ENCODE results near the gene TNC. TPM values are rescaled to one million over a fixed set of nuclear protein-coding genes. Genes with fewer than 3 reads are reported as not detected.

The TNC gene
- total RNA-seq, 1 donor from 2014 or later, result 1.5 TPM

- Mint-ChIP-seq H3K9me3 (no peaks in the 10 kb centered on the region), H3K27me3 (ENCODE audit: low read depth) (peaks cover 1% of the 10 kb centered on the region), H3K4me1 (ENCODE audit: low read depth) (no peaks in the 10 kb centered on the region), H3K27ac (no peak overlapping the region), H3K4me3 (ENCODE audit: low read depth) (no peak overlapping the region), H3K36me3 (ENCODE audit: low read depth) (no peaks in the 10 kb centered on the region)
- no peak for DNase-seq (ENCODE audit: low spot score)
- intact Hi-C loops (cut with micrococcal nuclease), result no loop called here
Observed at GRCh38 chr9:115084709-115085108, 33.2 kb downstream of the TNC start.

GRCh38 chr9:115084157-115084556 lies 33.8 kb downstream of the TNC start:
- DNase-seq (ENCODE audit: low spot score), result no peak
- H3K36me3 Mint-ChIP-seq (ENCODE audit: low read depth), result no peaks in the 10 kb centered on the region
- H3K4me3 Mint-ChIP-seq (ENCODE audit: low read depth), result no peak overlapping the region
- no peaks in the 10 kb centered on the region for H3K9me3 Mint-ChIP-seq
- peaks cover 1% of the 10 kb centered on the region for H3K27me3 Mint-ChIP-seq (ENCODE audit: low read depth)
- no peak overlapping the region for H3K27ac Mint-ChIP-seq
- no peaks in the 10 kb centered on the region for H3K4me1 Mint-ChIP-seq (ENCODE audit: low read depth)
- intact Hi-C loops (cut with micrococcal nuclease), result no loop called here

GRCh38 chr9:115080242-115080641 lies 37.7 kb downstream of the TNC start:
- H3K4me3 Mint-ChIP-seq (ENCODE audit: low read depth), result no peak overlapping the region
- H3K4me1 Mint-ChIP-seq (ENCODE audit: low read depth), result no peaks in the 10 kb centered on the region
- peaks cover 1% of the 10 kb centered on the region for H3K27me3 Mint-ChIP-seq (ENCODE audit: low read depth)
- intact Hi-C loops (cut with micrococcal nuclease), result no loop called here
- H3K9me3 Mint-ChIP-seq, result no peaks in the 10 kb centered on the region
- no peak for DNase-seq (ENCODE audit: low spot score)
- H3K27ac Mint-ChIP-seq, result no peak overlapping the region
- no peaks in the 10 kb centered on the region for H3K36me3 Mint-ChIP-seq (ENCODE audit: low read depth)

DNA sequence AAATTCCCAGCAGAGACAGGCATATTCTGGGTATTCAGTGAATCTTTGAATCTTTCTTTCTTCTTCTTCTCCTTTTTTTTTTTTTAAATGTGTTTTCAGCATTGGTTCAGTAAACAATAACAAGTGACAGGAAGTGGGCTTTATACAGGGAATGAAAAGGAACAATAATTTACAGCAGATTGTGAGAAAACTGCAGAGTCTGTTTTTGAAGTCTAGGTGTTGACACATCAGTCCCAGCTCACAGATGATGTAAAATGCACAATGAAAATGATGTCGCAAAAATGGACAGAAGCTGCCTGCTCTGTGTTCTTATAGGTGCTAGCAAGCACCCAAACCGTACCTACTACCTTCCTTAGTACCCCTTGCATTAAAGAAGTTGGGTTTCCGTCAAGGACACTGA lies 38.8 kb downstream of the TNC start:
- Mint-ChIP-seq H3K4me3 (ENCODE audit: low read depth) (no peak overlapping the region), H3K27ac (no peak overlapping the region), H3K36me3 (ENCODE audit: low read depth) (no peaks in the 10 kb centered on the region), H3K27me3 (ENCODE audit: low read depth) (peaks cover 1% of the 10 kb centered on the region), H3K9me3 (no peaks in the 10 kb centered on the region), H3K4me1 (ENCODE audit: low read depth) (no peaks in the 10 kb centered on the region)
- no peak for DNase-seq (ENCODE audit: low spot score)
- intact Hi-C loops (cut with micrococcal nuclease), result no loop called here

GRCh38 chr9:115073456-115073855 lies 44.5 kb downstream of the TNC start:
- Mint-ChIP-seq H3K27me3 (ENCODE audit: low read depth) (peaks cover 8% of the 10 kb centered on the region), H3K36me3 (ENCODE audit: low read depth) (no peaks in the 10 kb centered on the region), H3K27ac (no peak overlapping the region), H3K4me1 (ENCODE audit: low read depth) (no peaks in the 10 kb centered on the region), H3K4me3 (ENCODE audit: low read depth) (no peak overlapping the region), H3K9me3 (no peaks in the 10 kb centered on the region)
- no peak for DNase-seq (ENCODE audit: low spot score)
- intact Hi-C loops (cut with micrococcal nuclease), result no loop called here

- Mint-ChIP-seq H3K9me3 (no peaks in the 10 kb centered on the region), H3K36me3 (ENCODE audit: low read depth) (no peaks in the 10 kb centered on the region), H3K27ac (no peak overlapping the region), H3K27me3 (ENCODE audit: low read depth) (peaks cover 8% of the 10 kb centered on the region), H3K4me3 (ENCODE audit: low read depth) (no peak overlapping the region), H3K4me1 (ENCODE audit: low read depth) (no peaks in the 10 kb centered on the region)
- DNase-seq (ENCODE audit: low spot score), result no peak
- intact Hi-C loops (cut with micrococcal nuclease), result no loop called here
Observed at GRCh38 chr9:115071176-115071575, 46.8 kb downstream of the TNC start.

GRCh38 chr9:115069771-115070170 lies 48.2 kb downstream of the TNC start:
- no peaks in the 10 kb centered on the region for H3K36me3 Mint-ChIP-seq (ENCODE audit: low read depth)
- no peaks in the 10 kb centered on the region for H3K9me3 Mint-ChIP-seq
- H3K27me3 Mint-ChIP-seq (ENCODE audit: low read depth), result peaks cover 9% of the 10 kb centered on the region
- no peak overlapping the region for H3K4me3 Mint-ChIP-seq (ENCODE audit: low read depth)
- no peaks in the 10 kb centered on the region for H3K4me1 Mint-ChIP-seq (ENCODE audit: low read depth)
- no peak overlapping the region for H3K27ac Mint-ChIP-seq
- DNase-seq (ENCODE audit: low spot score), result no peak
- intact Hi-C loops (cut with micrococcal nuclease), result no loop called here

GRCh38 chr9:115069302-115069701 lies 48.7 kb downstream of the TNC start:
- Mint-ChIP-seq H3K36me3 (ENCODE audit: low read depth) (no peaks in the 10 kb centered on the region), H3K9me3 (no peaks in the 10 kb centered on the region), H3K27me3 (ENCODE audit: low read depth) (peaks cover 9% of the 10 kb centered on the region), H3K27ac (no peak overlapping the region), H3K4me1 (ENCODE audit: low read depth) (no peaks in the 10 kb centered on the region), H3K4me3 (ENCODE audit: low read depth) (no peak overlapping the region)
- DNase-seq (ENCODE audit: low spot score), result no peak
- intact Hi-C loops (cut with micrococcal nuclease), result no loop called here

DNA sequence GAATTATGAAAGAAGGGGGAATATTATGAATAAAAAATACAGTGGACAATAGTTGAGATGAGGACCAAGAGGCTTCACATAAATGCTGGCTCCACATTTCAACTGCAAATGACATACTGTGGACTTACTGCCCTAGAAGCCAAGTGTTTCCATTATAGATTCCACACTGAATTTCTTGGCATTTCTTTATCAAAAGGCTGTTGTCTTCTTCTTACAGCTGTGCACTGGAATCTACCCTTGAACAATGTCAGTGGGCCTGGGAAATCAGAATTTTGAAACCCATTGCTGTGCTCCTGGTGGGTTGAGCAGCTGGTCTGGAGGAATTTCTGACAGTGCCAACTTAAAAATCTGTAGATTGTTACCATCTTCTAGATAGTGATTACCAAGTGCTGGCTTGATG lies 49.9 kb downstream of the TNC start:
- Mint-ChIP-seq H3K4me1 (ENCODE audit: low read depth) (peaks cover 8% of the 10 kb centered on the region), H3K4me3 (ENCODE audit: low read depth) (no peak overlapping the region), H3K36me3 (ENCODE audit: low read depth) (no peaks in the 10 kb centered on the region), H3K9me3 (no peaks in the 10 kb centered on the region), H3K27me3 (ENCODE audit: low read depth) (peaks cover 9% of the 10 kb centered on the region), H3K27ac (no peak overlapping the region)
- intact Hi-C loops (cut with micrococcal nuclease), result no loop called here
- DNase-seq (ENCODE audit: low spot score), result no peak

DNA sequence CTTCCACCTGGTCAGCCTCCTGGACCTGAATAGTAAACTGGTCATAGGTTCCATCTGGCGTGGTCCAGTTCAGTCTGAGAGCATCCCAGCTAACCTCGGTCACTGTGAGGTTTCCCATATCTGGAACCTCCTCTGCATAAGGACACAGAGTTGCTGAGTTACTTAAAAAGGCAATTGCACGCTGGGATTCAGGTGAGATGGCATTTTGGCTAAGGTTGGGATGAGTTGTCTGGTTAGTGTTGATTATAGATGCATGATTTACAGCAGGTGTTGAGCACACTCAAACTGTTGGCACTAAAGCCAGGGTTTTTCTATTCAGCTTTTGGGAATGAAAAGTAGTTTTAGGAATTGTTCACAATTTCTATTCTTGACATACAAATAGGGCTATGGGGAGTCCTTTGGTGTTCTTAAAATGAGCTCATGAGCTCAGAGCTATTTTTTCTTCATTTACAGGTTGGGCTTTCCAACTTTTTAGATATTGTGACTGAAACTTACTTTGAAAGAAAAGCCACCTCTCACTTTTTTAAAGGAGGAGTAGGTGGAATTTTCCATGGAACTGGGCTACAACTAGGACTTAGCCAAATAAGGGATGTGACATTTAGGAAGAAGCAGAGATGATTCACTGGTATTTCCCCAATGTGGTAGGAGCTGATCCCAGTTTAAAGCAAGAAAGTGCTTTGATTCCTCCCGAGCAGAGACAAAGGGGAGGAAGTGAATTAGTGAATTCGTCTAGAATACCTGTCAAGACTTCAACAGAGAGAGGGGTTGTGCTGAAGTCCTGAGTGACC lies 54.7 kb downstream of the TNC start:
- H3K27me3 Mint-ChIP-seq (ENCODE audit: low read depth), result peaks cover 21% of the 10 kb centered on the region
- no peak for DNase-seq (ENCODE audit: low spot score)
- no peak overlapping the region for H3K27ac Mint-ChIP-seq
- H3K4me3 Mint-ChIP-seq (ENCODE audit: low read depth), result no peak overlapping the region
- H3K4me1 Mint-ChIP-seq (ENCODE audit: low read depth), result peaks cover 9% of the 10 kb centered on the region
- intact Hi-C loops (cut with micrococcal nuclease), result no loop called here
- no peaks in the 10 kb centered on the region for H3K36me3 Mint-ChIP-seq (ENCODE audit: low read depth)
- no peaks in the 10 kb centered on the region for H3K9me3 Mint-ChIP-seq

- Mint-ChIP-seq H3K27ac (no peak overlapping the region), H3K9me3 (no peaks in the 10 kb centered on the region), H3K27me3 (ENCODE audit: low read depth) (peaks cover 47% of the 10 kb centered on the region), H3K36me3 (ENCODE audit: low read depth) (no peaks in the 10 kb centered on the region), H3K4me1 (ENCODE audit: low read depth) (peaks cover 8% of the 10 kb centered on the region), H3K4me3 (ENCODE audit: low read depth) (no peak overlapping the region)
- intact Hi-C loops (cut with micrococcal nuclease), result no loop called here
- no peak for DNase-seq (ENCODE audit: low spot score)
Observed at GRCh38 chr9:115058684-115059315, 59.2 kb downstream of the TNC start.

GRCh38 chr9:115058175-115058574 lies 59.8 kb downstream of the TNC start:
- intact Hi-C loops (cut with micrococcal nuclease), result no loop called here
- peaks cover 49% of the 10 kb centered on the region for H3K27me3 Mint-ChIP-seq (ENCODE audit: low read depth)
- peaks cover 3% of the 10 kb centered on the region for H3K4me1 Mint-ChIP-seq (ENCODE audit: low read depth)
- no peak for DNase-seq (ENCODE audit: low spot score)
- no peaks in the 10 kb centered on the region for H3K9me3 Mint-ChIP-seq
- H3K36me3 Mint-ChIP-seq (ENCODE audit: low read depth), result no peaks in the 10 kb centered on the region
- H3K4me3 Mint-ChIP-seq (ENCODE audit: low read depth), result no peak overlapping the region
- no peak overlapping the region for H3K27ac Mint-ChIP-seq

DNA sequence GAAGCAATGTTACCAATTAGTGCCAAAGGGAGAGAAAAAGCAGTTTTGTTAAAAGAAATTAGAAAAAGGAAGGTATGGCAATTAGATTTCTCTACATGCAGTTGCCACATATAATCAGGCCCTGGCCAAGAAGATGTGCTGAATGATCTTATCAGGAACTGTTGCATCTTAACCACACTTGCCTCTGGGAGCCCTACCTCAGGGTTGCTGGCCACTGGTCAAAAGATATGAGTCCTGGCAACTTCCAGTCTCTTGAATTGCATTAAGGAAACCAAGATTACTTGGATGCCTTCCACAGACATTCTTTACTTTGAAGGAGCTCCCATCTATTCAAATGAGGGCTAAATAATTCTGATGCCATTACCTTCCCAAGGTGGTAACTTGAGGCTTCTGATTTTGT lies 60.4 kb downstream of the TNC start:
- intact Hi-C loops (cut with micrococcal nuclease), result no loop called here

More for the DNA sequence above, 60.4 kb downstream of the TNC start:
- DNase-seq (ENCODE audit: low spot score), result no peak
- Mint-ChIP-seq H3K9me3 (no peaks in the 10 kb centered on the region), H3K4me3 (ENCODE audit: low read depth) (no peak overlapping the region), H3K4me1 (ENCODE audit: low read depth) (no peaks in the 10 kb centered on the region), H3K27ac (no peak overlapping the region), H3K36me3 (ENCODE audit: low read depth) (no peaks in the 10 kb centered on the region), H3K27me3 (ENCODE audit: low read depth) (peaks cover 53% of the 10 kb centered on the region)

Measured in activated T-helper 2 cell treated with anti-CD3 and anti-CD28 coated beads, Interferon-gamma antibody, Interleukin-2, Interleukin-4, amounts not matched to agents 10 μg/mL and 5 μg/mL and 100 μg/mL, durations not matched to agents 14 hours and 24 hours and 36 hours (primary cell).